Vagina (tissue), 2 donors: ENCODE measurements around the gene DYNC1I1. TPM values are rescaled to one million over a fixed set of nuclear protein-coding genes. Genes with fewer than 3 reads are reported as not detected.

Source experiments
- DNase-seq, 2 donors: peaks; one replicate each; pipeline ENCODE4 v3.0.0-alpha.2; 2017; ENCODE audit errors: extremely low spot score in 2 of 2
- H3K27ac ChIP-seq: fragments of 200-600 bp; sonication (generic); one replicate; pipeline ENCODE4 v1.5.1; 2019
- H3K27me3 ChIP-seq: fragments of 200-600 bp; sonication (generic); one replicate; pipeline ENCODE4 v1.5.1; 2019
- H3K36me3 ChIP-seq, 2 donors: fragments of 200-600 bp; sonication (generic); one replicate each; pipeline ENCODE4 v1.5.1; 2017 to 2019
- H3K4me1 ChIP-seq: fragments of 200-600 bp; sonication (generic); one replicate; pipeline ENCODE4 v1.5.1; 2019
- H3K4me3 ChIP-seq, 2 donors: fragments of 200-600 bp; sonication (generic); 1 replicate in 1 of 2; 2 replicates in 1 of 2; pipeline ENCODE4 v1.5.1; 2016 to 2019
- H3K9me3 ChIP-seq: fragments of 200-600 bp; sonication (generic); one replicate; pipeline ENCODE4 v1.5.1; 2019
- POLR2A ChIP-seq, 2 donors: fragments of 450-650 bp; IDR thresholded peaks; one replicate each; pipeline ENCODE4 v1.6.1; 2017; ENCODE audit warnings: antibody characterized with exemption in 2 of 2, mild to moderate bottlenecking in 2 of 2, moderate library complexity in 2 of 2
- POLR2AphosphoS5 ChIP-seq, 2 donors: sonication (generic); formaldehyde crosslinking; IDR thresholded peaks; one replicate each; pipeline ENCODE4 v1.9.0; 2017; ENCODE audit warnings: antibody characterized with exemption in 2 of 2, mild to moderate bottlenecking in 2 of 2, low read depth in 1 of 2; ENCODE audit not compliant: insufficient read depth in 1 of 2
- intact Hi-C: fragments of 100-400 bp; cut with DNase I; formaldehyde crosslinking; loops from one replicate; pipeline ENCODE4 v1.15.1; 2023
- total RNA-seq: library from RNA; depleted of rRNA; stranded (reverse); fragments of >200 nt; gene quantifications from one replicate; pipeline ENCODE4 v1.2.3, GENCODE V29; 2016
- TF ChIP-seq, protein P1 (sequence below), 3 experiments: fragments of 450-650 bp in 2 of 3; fragments of 200-600 bp in 1 of 3; sonication (generic) in 1 of 3; IDR thresholded peaks; one replicate each; pipeline ENCODE4 v1.5.1; 2017 to 2019; ENCODE audit warnings: antibody characterized with exemption in 3 of 3, mild to moderate bottlenecking in 2 of 3, moderate library complexity in 2 of 3

DYNC1I1 gene
- total RNA-seq, 1 donor from 2014 or later: 12.0 TPM

DNA sequence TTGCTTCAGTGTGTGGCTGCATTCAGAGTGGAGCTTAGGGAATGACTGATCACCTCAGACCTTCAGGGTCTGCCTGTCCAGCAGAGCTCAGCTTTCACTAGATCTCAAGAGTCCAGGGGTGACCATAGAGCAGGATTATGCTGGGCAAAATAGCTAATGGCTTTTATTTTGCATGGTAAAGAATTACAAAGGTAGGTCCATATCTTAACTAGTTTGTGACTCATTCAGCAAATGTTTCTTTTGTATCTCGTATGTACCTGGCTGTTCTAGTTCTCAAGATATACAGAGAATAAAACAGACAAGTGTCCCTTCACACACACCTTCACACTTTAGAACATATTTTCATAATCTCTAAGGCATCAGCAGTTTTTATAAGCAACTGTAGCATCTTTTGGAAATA lies 180.5 kb downstream of the DYNC1I1 start:
- Histone ChIP-seq H3K4me3 (no peak overlapping the region), H3K27ac (no peak overlapping the region), H3K4me1 (no peaks in the 10 kb centered on the region), H3K36me3 (no peaks in the 10 kb centered on the region), H3K27me3 (no peaks in the 10 kb centered on the region), H3K9me3 (no peaks in the 10 kb centered on the region)
- TF ChIP-seq, protein P1, sequence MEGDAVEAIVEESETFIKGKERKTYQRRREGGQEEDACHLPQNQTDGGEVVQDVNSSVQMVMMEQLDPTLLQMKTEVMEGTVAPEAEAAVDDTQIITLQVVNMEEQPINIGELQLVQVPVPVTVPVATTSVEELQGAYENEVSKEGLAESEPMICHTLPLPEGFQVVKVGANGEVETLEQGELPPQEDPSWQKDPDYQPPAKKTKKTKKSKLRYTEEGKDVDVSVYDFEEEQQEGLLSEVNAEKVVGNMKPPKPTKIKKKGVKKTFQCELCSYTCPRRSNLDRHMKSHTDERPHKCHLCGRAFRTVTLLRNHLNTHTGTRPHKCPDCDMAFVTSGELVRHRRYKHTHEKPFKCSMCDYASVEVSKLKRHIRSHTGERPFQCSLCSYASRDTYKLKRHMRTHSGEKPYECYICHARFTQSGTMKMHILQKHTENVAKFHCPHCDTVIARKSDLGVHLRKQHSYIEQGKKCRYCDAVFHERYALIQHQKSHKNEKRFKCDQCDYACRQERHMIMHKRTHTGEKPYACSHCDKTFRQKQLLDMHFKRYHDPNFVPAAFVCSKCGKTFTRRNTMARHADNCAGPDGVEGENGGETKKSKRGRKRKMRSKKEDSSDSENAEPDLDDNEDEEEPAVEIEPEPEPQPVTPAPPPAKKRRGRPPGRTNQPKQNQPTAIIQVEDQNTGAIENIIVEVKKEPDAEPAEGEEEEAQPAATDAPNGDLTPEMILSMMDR (IDR thresholded peaks at IDR 0.05): no peak
- TF ChIP-seq POLR2AphosphoS5 (IDR thresholded peaks at IDR 0.05; ENCODE audit: insufficient read depth in 1 of 2, low read depth in 1 of 2) (no peak), POLR2A (IDR thresholded peaks at IDR 0.05) (no peak)
- intact Hi-C loops: no loop called here
- no peak for DNase-seq

DNA sequence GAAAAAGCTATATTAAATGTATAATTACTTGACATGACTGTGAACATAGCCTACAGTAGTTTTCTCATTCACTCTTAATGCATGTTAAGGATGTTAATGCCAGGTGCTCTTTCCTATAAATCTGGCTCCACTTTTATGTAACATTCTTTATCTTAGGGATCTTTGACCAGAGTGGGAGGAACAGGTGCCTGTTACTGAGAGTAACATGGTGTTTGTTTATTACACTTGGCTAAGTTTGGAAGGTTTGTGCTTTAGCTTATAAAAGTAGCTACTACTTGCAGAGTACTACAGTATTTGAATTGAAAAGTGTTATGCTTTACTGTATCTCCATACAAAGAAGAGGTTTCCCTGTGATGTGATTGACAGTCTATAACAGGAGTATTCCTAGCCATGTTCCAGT lies 183.4 kb downstream of the DYNC1I1 start:
- Histone ChIP-seq H3K36me3 (no peaks in the 10 kb centered on the region), H3K27me3 (no peaks in the 10 kb centered on the region), H3K9me3 (no peaks in the 10 kb centered on the region), H3K27ac (no peak overlapping the region), H3K4me1 (no peaks in the 10 kb centered on the region), H3K4me3 (no peak overlapping the region)
- no peak for DNase-seq
- intact Hi-C loops: no loop called here
- no peak for TF ChIP-seq POLR2AphosphoS5 (IDR thresholded peaks at IDR 0.05; ENCODE audit: insufficient read depth in 1 of 2, low read depth in 1 of 2)
- TF ChIP-seq, protein P1 (IDR thresholded peaks at IDR 0.05): no peak
- TF ChIP-seq POLR2A (IDR thresholded peaks at IDR 0.05): no peak

GRCh38 chr7:95957510-95957909 lies 185.2 kb downstream of the DYNC1I1 start:
- intact Hi-C loops: no loop called here
- no peaks in the 10 kb centered on the region for H3K4me1 ChIP-seq
- TF ChIP-seq POLR2A (IDR thresholded peaks at IDR 0.05): no peak
- no peak for TF ChIP-seq POLR2AphosphoS5 (IDR thresholded peaks at IDR 0.05; ENCODE audit: insufficient read depth in 1 of 2, low read depth in 1 of 2)
- TF ChIP-seq, protein P1 (IDR thresholded peaks at IDR 0.05): no peak
- H3K27ac ChIP-seq: no peak overlapping the region
- no peak for DNase-seq
- no peaks in the 10 kb centered on the region for H3K9me3 ChIP-seq
- no peaks in the 10 kb centered on the region for H3K27me3 ChIP-seq
- no peak overlapping the region for H3K4me3 ChIP-seq
- H3K36me3 ChIP-seq: no peaks in the 10 kb centered on the region

DNA sequence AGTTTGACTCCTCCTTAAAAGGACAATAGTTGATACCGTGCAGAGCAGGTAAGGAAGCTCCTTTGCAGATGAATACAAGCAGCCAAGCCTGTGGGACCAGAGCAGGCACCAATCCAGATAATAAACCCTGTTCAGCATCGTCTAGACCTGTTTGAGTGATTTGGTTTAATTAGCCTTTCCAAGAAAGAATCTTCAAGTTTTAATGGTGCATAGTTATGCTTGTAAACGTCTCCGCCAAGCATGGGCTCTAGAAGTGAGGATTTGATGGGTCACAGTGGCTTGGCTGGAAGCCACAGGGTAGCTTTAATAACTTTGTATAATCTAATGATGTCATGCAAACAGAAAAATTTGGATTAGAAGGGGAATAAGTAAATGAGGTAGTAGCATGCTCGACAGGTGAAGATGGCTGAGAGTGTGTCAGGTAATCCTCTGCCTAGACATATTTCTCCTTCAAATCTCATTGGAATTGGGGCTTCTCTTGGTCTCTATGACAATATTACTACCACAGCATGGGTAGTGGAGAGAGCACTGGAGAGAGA lies 188.4 kb downstream of the DYNC1I1 start:
- Histone ChIP-seq H3K4me1 (no peaks in the 10 kb centered on the region), H3K4me3 (no peak overlapping the region), H3K9me3 (no peaks in the 10 kb centered on the region), H3K27ac (no peak overlapping the region), H3K27me3 (no peaks in the 10 kb centered on the region), H3K36me3 (no peaks in the 10 kb centered on the region)
- intact Hi-C loops: no loop called here
- TF ChIP-seq POLR2AphosphoS5 (IDR thresholded peaks at IDR 0.05; ENCODE audit: insufficient read depth in 1 of 2, low read depth in 1 of 2) (no peak), POLR2A (IDR thresholded peaks at IDR 0.05) (no peak)
- TF ChIP-seq, protein P1 (IDR thresholded peaks at IDR 0.05): no peak
- no peak for DNase-seq

DNA sequence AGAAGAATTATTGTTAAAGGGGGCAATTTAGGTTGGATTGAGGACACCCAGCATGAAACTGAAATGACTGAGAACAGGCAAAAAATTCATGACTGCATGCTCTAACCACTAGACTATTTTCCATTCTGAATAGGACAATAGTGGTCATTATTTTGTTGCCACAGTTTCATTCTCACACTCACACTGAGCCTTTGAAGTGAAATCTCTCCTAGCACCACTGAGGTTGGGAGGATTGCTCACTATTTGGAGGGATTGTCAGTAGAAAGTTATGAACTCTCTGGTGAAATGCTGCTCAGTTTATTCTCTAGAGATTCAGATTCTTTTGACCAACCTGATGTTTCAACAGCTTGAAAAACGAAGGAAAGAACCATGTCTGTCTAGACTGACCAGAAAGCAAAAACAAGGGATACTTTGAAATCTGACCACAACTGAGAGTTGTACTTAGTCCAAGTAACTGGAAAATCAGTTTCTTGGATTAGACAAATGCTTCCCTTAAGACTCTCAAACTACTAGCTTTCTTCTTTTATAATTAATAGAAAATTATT lies 191.2 kb downstream of the DYNC1I1 start:
- TF ChIP-seq POLR2AphosphoS5 (IDR thresholded peaks at IDR 0.05; ENCODE audit: insufficient read depth in 1 of 2, low read depth in 1 of 2): no peak
- TF ChIP-seq, protein P1 (IDR thresholded peaks at IDR 0.05): no peak
- TF ChIP-seq POLR2A (IDR thresholded peaks at IDR 0.05): no peak
- Histone ChIP-seq H3K4me3 (no peak overlapping the region), H3K9me3 (no peaks in the 10 kb centered on the region), H3K27me3 (no peaks in the 10 kb centered on the region), H3K4me1 (no peaks in the 10 kb centered on the region), H3K36me3 (no peaks in the 10 kb centered on the region), H3K27ac (no peak overlapping the region)
- intact Hi-C loops: no loop called here
- DNase-seq: no peak
